Activated effector memory CD4-positive, alpha-beta T cell treated with Interleukin-2 at 50 U/mL for 16 hours (primary cell): ENCODE measurements around the gene ARF1.

Source experiments
- DNase-seq: peaks from one replicate; pipeline ENCODE4 v3.0.0-alpha.2; 2020

ARF1 gene

GRCh38 chr1:228088586-228089498 lies 6.3 kb downstream of the ARF1 start:
- DNase-seq = no peak

GRCh38 chr1:228089519-228090380 lies 7.2 kb downstream of the ARF1 start:
- DNase-seq = no peak

GRCh38 chr1:228090613-228091081 lies 8.1 kb downstream of the ARF1 start:
- DNase-seq = no peak

GRCh38 chr1:228091084-228091483 lies 8.6 kb downstream of the ARF1 start:
- no peak for DNase-seq

- DNase-seq = no peak
These were observed 10.0 kb downstream of the ARF1 start for GRCh38 chr1:228092342-228093049.

GRCh38 chr1:228093050-228093906 lies 10.8 kb downstream of the ARF1 start:
- DNase-seq = no peak

- DNase-seq = no peak
These were observed 12.0 kb downstream of the ARF1 start for GRCh38 chr1:228094432-228095016.

- no peak for DNase-seq
These were observed 12.7 kb downstream of the ARF1 start for GRCh38 chr1:228095161-228095560.

GRCh38 chr1:228095938-228096337 lies 13.4 kb downstream of the ARF1 start:
- no peak for DNase-seq

GRCh38 chr1:228096416-228097332 lies 14.2 kb downstream of the ARF1 start:
- no peak for DNase-seq

GRCh38 chr1:228097333-228098081 lies 15.0 kb downstream of the ARF1 start:
- no peak for DNase-seq

- no peak for DNase-seq
These were observed 15.9 kb downstream of the ARF1 start for GRCh38 chr1:228098323-228098931.

- no peak for DNase-seq
These were observed 16.8 kb downstream of the ARF1 start for GRCh38 chr1:228099331-228099732.

- no peak for DNase-seq
These were observed 18.5 kb downstream of the ARF1 start for GRCh38 chr1:228100822-228101613.

GRCh38 chr1:228101614-228101993 lies 19.1 kb downstream of the ARF1 start:
- DNase-seq = no peak

- DNase-seq = peak; percentile 44
These were observed 19.7 kb downstream of the ARF1 start for GRCh38 chr1:228101994-228102790.

- peak; percentile 91 for DNase-seq
These were observed 20.5 kb downstream of the ARF1 start, which contains the start of gene C1orf35 for GRCh38 chr1:228102791-228103620. Gene C1orf35 (minus strand): TSS chr1:228103325. CDS start chr1:228103227, 98 bp downstream.
